ENCODE measurements around the gene ZNF23.
A peak's percentile ranks its signal among the peaks of the same experiment; 100 is the strongest.

The ZNF23 gene

DNA sequence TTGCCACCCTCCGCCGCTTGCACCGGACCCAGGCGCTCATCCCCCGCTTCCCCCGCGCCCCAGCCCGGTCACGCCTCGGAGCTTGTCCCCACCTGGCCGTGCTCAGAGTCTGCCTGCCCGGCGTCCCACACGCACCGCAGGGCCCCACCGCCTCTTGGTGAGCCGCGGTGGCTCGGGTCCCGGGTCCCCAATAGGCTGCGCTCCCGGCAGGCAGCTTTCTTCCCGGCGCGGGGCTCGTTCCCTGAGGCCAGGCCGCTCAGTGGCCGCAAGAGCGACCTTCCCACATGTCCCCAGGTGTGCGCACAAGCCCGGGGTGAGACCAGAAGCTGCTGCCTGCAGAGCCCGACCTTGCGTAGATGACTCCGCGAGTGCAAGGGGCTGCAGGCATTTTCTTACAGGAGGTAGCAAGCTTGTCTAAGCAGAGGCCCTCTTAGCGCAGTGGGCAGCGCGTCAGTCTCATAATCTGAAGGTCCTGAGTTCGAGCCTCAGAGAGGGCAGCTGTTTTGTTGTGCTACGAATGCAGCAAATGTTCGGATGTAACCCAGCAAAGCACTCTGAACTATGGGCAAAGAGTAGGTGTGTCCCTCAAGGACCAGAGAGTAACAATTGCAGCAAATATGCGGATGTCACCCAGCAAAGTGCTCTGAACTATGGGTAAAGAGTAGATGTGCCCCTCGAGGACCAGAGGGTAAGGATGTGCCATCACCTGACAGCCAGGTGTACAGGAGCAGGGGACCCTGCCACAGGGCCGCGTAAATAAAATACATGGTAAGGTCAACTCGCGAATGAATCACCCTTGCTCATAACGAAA, 35.8 kb downstream of the ZNF23 start:
- no peak for DNase-seq

GRCh38 chr16:71425746-71426068, 36.3 kb downstream of the ZNF23 start:
- no peak for DNase-seq

DNA sequence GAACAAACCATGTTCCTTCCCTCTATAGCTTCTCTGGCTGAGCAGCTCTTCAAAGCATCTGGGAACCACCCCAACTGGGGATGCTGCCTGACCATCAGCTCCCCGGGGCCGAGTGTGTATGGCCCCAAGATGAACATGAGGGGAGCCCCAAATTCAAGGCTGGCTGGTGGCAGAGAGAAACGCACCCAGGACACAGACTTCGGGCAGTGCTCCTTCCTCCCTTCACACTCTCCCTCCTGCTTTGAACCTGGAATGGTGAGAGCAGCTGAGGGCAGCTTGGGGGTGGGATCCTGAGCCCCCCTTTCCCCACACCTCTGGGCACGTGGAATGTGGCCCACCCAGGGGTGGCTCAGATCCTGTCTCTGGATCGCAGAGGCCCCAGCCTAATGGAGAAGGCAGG, 37.4 kb downstream of the ZNF23 start:
- DNase-seq = no peak

DNA sequence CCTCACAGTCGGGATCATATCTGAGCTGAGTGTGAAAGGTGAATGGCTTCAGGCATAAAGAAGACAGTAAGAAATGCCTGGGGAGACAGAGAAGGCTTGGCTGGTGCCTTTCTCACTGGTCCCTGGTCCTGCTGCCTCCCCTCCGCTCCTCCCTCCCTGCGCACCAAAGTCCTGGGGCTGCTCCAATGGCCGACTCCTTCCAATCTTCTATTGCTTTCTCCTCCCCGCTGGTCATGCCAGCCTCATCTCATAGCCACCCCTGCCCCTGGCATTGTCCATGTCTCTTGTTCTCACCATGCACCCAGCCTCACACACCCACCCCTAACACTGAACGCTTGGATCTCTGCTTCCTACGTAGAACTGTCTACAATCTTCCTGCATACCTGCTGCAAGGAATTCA, 38.2 kb downstream of the ZNF23 start:
- DNase-seq = no peak

DNA sequence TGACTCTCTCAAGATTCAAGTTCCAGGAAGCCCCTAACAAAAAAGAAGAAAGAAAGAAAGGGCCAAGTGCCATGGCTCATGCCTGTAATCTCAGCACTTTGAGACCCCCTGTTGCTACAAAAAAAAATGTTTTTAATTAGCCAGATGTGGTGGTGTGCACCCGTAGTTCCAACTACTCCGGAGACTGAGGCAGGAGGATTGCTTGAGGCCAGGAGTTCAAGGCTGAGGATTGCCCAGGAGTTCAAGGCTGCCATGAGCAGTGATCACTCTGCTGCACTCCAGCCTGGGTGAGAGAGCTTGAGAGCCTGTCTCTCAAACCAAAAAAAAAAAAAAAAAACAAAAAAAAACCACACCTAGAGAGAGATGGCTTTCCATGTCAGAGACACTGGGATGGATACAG, 39.0 kb downstream of the ZNF23 start:
- no peak for DNase-seq

DNA sequence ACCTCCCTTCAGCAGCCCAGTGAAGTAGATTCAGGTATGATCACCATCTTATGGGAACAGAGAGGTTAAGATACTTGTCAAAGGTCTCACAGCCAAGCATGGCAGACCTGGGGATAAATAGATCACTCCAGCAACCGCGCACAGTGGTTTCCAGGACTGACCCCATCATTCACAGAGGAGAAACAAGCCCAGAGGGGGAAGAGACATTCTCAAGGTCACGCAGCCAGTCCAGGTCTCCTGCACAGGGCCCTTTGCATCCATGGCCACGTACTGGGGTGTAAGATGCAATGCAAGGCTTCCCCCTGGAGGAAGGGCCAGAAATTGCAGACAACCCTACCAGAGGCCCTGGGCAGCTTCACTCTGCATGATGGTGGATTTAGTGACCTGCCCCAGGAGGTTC, 40.1 kb downstream of the ZNF23 start:
- peak in 1 of 2 experiments; percentile 12 for DNase-seq

DNA sequence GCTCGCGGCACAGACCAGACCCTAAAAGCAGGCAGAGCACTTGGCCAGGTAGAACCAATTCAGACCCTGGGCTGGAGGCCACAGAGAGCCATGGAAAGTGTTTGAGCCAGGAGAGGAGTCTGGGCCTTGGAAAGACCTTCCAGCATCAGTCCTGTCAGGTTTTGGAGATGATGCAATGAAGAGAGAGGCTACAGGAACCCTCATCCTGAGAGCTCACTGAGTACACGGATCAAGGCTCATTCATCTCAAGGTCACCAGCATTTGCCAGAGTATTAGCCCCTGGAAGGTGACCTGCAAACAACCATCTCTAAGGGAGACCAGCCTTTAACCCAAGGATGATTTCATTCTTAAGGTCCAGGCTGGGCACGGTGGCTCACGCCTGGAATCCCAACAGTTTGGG, 48.0 kb downstream of the ZNF23 start:
- DNase-seq = no peak

DNA sequence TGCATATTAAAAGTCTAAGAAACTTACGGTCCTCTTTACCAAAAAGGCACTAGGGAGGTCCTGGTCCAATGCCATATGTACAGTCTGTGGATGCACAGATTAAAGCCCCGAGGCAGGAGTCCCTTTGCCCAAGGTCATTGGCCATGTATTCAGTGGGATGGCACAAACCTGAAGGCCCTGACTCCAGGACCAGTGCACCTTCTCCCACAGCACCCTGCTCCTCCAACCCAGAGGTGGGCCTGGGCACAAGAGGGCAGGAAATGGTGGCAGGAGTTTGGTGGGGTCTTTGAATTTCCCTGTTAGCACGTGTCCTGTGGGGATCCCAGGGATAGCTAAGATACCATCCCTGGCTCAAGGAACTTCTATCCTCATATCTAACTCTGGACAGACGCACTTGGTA, 48.7 kb downstream of the ZNF23 start:
- DNase-seq = no peak

DNA sequence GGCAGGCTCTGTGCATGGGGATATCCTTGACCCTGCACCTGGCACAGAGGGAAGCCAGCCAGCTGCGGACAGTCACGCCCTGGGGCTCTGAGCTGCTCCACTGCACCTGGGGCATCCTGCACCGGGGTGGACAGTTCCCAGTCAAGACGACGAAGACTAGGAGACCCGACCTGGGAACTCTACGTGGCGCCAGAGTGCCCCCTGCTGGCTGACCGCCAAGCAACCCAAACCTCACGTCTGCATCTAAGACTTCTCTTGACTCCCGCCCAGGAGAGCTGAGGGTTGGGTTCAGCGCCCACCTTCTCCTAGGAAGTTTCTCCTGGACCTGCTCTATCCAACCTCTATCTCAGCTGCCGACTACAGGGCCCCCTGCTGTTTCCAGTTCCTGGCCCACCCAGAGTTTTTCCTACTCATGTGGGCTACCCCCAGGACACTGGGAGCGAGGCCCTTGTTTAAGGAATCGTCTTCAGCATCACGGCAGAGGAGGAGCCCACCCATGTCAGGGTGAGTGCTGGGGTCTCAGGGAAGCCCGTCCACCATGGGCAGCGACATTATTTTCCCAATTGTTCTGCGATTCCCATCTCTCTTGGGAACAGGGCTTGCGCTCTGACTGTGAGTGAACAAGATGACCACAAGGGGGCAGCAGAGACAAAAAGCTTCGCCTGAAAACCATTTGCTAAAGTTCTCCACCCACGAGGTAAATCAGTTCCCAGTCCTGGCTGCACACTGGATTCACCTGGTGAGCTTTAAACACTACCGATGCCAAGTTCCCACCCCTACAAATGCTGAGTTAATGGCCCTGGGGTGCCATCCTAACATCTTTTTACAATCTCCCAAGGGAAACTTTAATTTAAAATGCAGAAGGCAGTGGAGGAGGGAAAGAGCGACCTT, 49.5 kb downstream of the ZNF23 start:
- peak; percentile 41 to 50 for DNase-seq

DNA sequence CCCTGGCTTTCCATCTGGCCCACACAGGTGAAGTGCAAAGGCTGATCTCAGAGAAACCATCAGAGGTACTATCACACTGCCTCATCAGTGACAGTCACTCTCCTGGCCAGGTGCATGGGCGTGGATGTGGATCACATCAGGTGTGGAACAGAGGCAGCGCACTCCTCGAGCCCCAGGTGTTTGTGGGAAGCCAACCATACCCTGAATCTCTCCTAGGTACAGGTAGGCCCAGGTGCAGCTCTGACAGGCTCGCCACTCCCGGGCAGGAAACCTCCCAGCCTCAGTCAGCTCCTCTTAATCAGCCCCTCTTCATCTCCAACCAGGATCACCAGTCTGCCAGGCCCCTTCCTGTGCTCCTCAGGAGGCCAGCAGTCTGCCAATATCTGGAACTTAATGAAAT, 51.9 kb downstream of the ZNF23 start:
- DNase-seq = no peak

DNA sequence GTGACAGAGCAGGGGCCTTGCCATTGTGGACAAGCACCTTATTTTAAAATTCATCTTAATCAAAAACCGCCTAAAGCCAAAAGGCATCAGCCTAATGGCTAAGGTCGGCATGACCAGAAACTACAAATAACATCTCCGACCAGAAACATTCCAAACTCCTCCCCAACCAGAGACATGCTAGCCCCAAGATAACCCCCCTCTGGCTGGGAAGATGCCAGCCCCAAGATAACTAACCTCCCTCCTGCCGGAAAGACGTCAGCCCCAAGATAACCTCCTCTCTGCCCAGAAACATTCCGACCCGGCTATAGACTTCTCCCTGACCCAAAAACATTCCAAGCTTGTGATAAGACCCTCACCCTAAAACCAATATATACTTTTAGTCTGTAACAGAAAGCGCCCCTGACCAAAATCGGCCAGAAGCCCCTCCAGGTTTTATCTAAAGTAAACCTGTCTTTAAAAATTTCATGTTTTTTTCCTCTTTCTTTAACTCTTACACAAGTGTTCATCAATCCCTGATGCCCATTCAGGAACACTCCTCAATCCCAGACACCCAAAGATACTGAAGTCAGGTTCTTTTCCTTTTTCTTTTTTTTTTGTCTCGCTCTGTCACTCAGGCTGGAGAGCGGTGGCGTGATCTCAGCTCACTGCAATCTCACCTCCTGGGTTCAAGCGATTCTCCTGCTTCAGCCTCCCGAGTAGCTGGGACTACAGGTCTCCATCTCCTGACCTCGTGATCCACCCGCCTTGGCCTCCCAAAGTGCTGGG, 52.9 kb downstream of the ZNF23 start:
- DNase-seq = no peak

GRCh38 chr16:71408536-71408935, 53.5 kb downstream of the ZNF23 start:
- no peak for DNase-seq

DNA sequence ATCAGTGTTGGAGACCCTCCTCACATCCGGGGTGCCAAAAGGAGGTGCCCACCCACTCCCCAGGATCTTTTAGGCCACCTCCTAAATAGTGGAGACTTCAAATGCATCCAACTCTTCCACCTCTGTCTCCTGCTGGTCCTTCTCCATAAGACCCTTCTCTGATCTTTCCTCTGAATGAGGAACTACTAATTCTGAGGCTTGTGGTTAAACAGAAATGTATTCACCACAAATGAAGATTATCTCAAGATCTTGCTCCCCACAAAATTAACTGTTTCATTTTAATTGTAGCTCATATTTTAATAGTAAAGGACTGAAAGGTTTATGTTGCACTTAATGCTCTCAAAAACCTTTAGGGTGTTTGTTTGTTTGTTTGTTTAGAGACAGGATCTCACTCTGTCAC, 54.3 kb downstream of the ZNF23 start:
- DNase-seq = no peak

DNA sequence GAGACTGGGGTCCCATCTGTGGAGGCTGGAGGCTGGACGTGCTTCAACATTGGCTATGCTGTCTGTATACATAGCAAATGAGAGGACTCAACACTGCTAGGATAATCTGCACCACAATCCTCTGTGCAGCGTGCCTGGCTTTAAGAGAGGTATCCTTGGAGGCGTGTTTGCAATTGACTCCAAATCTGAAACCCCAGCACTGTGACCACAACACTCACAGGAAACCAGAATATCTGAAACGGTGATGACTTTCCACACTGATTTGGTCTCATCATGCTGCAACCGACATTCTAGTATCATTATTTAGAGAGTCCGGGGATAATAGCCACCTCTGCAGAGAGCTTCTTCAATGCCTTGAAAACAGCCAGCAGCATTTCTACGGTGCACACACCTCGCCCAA, 55.3 kb downstream of the ZNF23 start:
- DNase-seq = no peak

- DNase-seq = no peak
Measured at GRCh38 chr16:71406316-71406715, 55.7 kb downstream of the ZNF23 start.

GRCh38 chr16:71404364-71404763, 57.7 kb downstream of the ZNF23 start:
- no peak for DNase-seq

DNA sequence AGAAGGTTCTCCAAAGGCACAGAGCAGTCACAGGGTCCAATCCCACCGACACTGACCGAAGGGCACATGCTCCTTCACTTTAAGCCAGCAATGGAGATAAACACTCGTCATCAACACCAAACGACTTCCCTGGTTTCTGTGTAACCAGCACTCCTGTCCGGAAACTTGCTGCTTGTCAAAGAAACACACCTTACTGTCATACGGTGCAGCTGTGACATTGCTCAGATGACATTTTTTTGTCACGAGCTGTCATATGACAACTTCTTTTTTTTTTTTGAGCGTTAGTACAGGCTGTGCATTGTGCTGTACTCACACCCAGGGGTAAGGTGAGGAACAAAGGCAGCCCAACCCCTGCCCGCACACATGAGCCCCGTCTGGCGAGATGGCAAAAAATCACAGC, 59.4 kb downstream of the ZNF23 start:
- no peak for DNase-seq

DNA sequence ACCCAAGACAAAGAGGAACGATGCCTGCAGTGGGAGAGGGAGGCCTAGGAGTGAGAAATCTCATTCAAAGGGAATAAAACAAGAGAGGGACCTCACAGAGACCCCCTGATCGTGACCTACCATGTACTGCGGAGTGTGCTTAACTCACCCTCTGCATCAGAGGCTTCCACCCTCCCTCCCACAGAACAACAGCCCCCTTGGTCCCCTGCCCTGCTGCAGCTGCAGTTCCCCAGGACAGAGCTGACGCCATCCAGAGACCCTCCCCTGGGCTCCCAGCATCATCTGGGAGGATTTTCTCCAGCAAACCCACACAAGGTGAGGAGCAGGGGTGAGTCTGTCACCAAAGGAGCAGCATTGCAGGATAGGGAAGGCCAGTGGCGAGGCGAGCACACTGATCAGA, 60.0 kb downstream of the ZNF23 start:
- no peak for DNase-seq

GRCh38 chr16:71399801-71400563, 62.1 kb downstream of the ZNF23 start:
- no peak for DNase-seq

All from stimulated activated CD4-positive, alpha-beta T cell treated with anti-CD3 and anti-CD28 coated beads, Interleukin-4, amount 100 ng/mL, for 4 hours (primary cell).